AG04450 (cell line): ENCODE measurements around the gene DPYSL4. TPM values are rescaled to one million over a fixed set of nuclear protein-coding genes. Genes with fewer than 3 reads are reported as not detected.

Source experiments
- CTCF ChIA-PET: fragments of 300-600, 350-600 bp; formaldehyde crosslinking; extraction: SDS; loops from one replicate; lab custom pipeline; 2022; ENCODE audit warnings: antibody characterized with exemption, inconsistent platforms; lab: Charles Lee
- POLR2A ChIA-PET: fragments of 350-600 bp; formaldehyde crosslinking; extraction: SDS; loops from one replicate; lab custom pipeline; 2021; ENCODE audit warnings: antibody characterized with exemption, inconsistent platforms; lab: Yijun Ruan, JAX
- DNase-seq: peaks from one replicate; pipeline ENCODE4 v3.0.0-alpha.2; 2011; ENCODE audit warnings: low read depth, low spot score
- H3K27ac ChIP-seq: one replicate; pipeline ENCODE4 v1.5.1; 2012; ENCODE audit warnings: low read depth, low read length, control low read depth
- H3K27me3 ChIP-seq: one replicate; pipeline ENCODE4 v1.6.0; 2012; ENCODE audit warnings: low read length; ENCODE audit not compliant: control insufficient read depth, insufficient read depth
- H3K4me3 ChIP-seq: 2 replicates; pipeline ENCODE4 v1.5.1; 2011; ENCODE audit warnings: mild to moderate bottlenecking, low read depth, low read length, control low read depth
- H3K9me3 ChIP-seq: 2 replicates; pipeline ENCODE4 v1.5.1; 2012; ENCODE audit warnings: low read length; ENCODE audit not compliant: control insufficient read depth, insufficient read depth
- CTCF ChIP-seq: IDR thresholded peaks from 2 replicates; pipeline ENCODE4 v1.5.1; 2011; ENCODE audit warnings: low read depth, low read length, control low read depth, inconsistent platforms
- polyA plus RNA-seq: library from polyadenylated mRNA; depleted of rRNA; stranded (reverse); fragments of >200 nt; gene quantifications from 2 replicates; pipeline ENCODE4 v1.2.3, GENCODE V29; 2011

The DPYSL4 gene
- polyA plus RNA-seq, 1 experiment = 9.0 TPM

- TF ChIP-seq CTCF = no peak
- ChIA-PET POLR2A (no interaction called here), CTCF (no interaction called here)
- Histone ChIP-seq H3K27me3 (peaks cover 7% of the 10 kb centered on the region), H3K9me3 (peaks cover 19% of the 10 kb centered on the region), H3K4me3 (no peak overlapping the region), H3K27ac (no peak overlapping the region)
- DNase-seq = no peak
Observed at GRCh38 chr10:132172091-132173066, 14.4 kb upstream of the DPYSL4 start.

DNA sequence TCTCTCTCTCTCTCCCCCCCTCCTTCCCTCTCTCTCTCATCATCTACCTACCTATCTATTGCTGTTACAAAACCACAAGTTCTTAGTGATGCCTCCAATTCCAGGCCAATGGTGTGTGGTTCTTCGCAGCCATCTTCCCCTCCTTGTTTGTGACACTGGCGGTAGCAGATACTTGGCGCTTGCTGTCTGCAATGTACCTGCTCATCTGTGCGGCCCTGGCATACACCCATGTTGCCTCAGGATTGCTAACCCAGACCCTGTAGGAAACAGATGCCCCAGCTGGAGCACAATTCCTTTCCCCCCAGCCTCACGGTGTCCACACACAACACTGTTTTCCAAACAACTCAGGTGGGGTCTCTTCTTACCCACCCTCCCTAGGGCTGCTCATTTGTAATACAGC is 13.6 kb upstream of the DPYSL4 start:
- TF ChIP-seq CTCF = no peak
- ChIA-PET CTCF (no interaction called here), POLR2A (no interaction called here)
- Histone ChIP-seq H3K4me3 (no peak overlapping the region), H3K9me3 (peaks cover 19% of the 10 kb centered on the region), H3K27me3 (peaks cover 9% of the 10 kb centered on the region), H3K27ac (no peak overlapping the region)
- DNase-seq = no peak

- Histone ChIP-seq H3K27me3 (peaks cover 11% of the 10 kb centered on the region), H3K9me3 (peaks cover 15% of the 10 kb centered on the region), H3K27ac (no peak overlapping the region), H3K4me3 (no peak overlapping the region)
- POLR2A ChIA-PET = no interaction called here
- no peak for TF ChIP-seq CTCF
- CTCF ChIA-PET = interaction anchor here (0.6 kb wide), 1 partner anchor 645 kb away, joined by 3 read pairs; no protein-coding TSS in a partner anchor
- no peak for DNase-seq
Observed at GRCh38 chr10:132174237-132174636, 12.5 kb upstream of the DPYSL4 start.

DNA sequence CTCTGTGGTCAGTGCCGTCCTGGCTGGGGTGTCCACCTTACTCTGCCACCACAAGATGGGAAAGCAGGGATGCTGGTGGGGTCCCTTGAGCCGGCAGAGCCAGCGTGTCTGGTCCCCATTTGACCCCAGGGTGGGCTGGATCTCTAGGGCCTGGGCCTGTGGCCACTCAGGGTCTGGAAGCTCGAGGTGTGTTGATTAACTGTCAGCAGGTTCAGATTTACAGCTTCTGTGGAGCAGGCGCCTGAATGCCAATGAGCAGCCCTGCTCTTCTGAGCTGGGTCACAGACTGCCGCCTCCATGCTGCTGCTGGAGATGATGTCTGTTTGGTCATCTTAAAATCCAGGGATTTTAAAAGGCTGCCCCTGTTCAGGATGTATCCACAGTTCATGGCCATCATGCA is 11.3 kb upstream of the DPYSL4 start:
- ChIA-PET POLR2A (no interaction called here), CTCF (no interaction called here)
- Histone ChIP-seq H3K27me3 (peaks cover 11% of the 10 kb centered on the region), H3K9me3 (peaks cover 8% of the 10 kb centered on the region), H3K4me3 (no peak overlapping the region), H3K27ac (no peak overlapping the region)
- no peak for TF ChIP-seq CTCF
- no peak for DNase-seq

- CTCF ChIA-PET = no interaction called here
- no peak for TF ChIP-seq CTCF
- Histone ChIP-seq H3K4me3 (no peak overlapping the region), H3K27me3 (peaks cover 11% of the 10 kb centered on the region), H3K9me3 (peaks cover 8% of the 10 kb centered on the region), H3K27ac (no peak overlapping the region)
- no peak for DNase-seq
- POLR2A ChIA-PET = no interaction called here
Observed at GRCh38 chr10:132175907-132176581, 10.7 kb upstream of the DPYSL4 start.
